Measurements from ENCODE around the gene ATP5MC2. TPM values are rescaled to one million over a fixed set of nuclear protein-coding genes. Genes with fewer than 3 reads are reported as not detected.
A peak's percentile ranks its signal among the peaks of the same experiment; 100 is the strongest.

The ATP5MC2 gene
- total and polyA plus RNA-seq, 10 of the 15 experiments (the other 5 are each of a cell fraction or from before 2014, with no cell fraction given), result 379 to 1,090 (median 525) TPM

DNA sequence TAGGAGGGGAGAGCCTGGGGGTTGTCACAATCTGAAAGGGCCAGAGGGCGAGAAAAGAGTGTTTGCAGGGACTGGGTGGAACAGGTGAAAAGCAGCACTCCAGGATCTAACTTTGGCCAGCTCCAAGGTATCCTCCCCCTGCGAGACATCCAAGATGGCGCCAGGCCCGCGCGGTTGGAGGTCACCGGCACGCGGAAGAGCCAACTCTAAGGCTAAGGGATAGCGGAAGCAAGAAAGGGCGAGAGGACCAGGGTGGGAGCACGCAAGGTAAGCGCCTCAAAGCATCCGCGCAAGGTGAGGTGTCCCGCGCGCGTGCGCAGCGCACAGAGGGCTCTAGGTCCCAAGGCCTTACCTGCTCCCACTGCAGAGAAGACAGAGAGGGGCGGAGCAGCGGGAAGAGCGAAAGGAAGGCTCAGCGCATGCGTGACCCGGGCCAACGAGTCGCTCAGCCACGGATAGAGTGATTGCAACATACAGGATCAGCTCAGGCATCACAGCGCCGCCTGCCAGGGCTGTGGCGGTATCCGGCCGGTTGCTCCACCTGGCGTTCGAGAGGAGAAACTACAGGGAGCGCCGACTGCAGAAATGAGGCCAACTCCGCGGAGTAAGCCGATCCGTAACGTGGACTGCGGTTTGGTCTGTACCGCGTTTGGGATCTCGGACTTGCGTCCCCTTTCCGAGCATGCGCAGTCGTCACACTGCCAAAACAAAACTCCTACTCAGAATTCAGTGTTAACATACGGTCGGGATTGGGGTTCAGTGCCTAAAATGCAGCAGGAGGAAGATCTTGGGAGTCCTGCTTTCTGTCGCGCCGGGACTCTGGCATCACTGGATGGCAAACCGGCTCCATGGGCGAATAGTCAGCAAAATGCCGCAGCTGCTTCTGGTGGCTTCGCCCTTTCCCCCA, at the start of gene ATP5MC2 (continued):
- TF ChIP-seq, protein P1, sequence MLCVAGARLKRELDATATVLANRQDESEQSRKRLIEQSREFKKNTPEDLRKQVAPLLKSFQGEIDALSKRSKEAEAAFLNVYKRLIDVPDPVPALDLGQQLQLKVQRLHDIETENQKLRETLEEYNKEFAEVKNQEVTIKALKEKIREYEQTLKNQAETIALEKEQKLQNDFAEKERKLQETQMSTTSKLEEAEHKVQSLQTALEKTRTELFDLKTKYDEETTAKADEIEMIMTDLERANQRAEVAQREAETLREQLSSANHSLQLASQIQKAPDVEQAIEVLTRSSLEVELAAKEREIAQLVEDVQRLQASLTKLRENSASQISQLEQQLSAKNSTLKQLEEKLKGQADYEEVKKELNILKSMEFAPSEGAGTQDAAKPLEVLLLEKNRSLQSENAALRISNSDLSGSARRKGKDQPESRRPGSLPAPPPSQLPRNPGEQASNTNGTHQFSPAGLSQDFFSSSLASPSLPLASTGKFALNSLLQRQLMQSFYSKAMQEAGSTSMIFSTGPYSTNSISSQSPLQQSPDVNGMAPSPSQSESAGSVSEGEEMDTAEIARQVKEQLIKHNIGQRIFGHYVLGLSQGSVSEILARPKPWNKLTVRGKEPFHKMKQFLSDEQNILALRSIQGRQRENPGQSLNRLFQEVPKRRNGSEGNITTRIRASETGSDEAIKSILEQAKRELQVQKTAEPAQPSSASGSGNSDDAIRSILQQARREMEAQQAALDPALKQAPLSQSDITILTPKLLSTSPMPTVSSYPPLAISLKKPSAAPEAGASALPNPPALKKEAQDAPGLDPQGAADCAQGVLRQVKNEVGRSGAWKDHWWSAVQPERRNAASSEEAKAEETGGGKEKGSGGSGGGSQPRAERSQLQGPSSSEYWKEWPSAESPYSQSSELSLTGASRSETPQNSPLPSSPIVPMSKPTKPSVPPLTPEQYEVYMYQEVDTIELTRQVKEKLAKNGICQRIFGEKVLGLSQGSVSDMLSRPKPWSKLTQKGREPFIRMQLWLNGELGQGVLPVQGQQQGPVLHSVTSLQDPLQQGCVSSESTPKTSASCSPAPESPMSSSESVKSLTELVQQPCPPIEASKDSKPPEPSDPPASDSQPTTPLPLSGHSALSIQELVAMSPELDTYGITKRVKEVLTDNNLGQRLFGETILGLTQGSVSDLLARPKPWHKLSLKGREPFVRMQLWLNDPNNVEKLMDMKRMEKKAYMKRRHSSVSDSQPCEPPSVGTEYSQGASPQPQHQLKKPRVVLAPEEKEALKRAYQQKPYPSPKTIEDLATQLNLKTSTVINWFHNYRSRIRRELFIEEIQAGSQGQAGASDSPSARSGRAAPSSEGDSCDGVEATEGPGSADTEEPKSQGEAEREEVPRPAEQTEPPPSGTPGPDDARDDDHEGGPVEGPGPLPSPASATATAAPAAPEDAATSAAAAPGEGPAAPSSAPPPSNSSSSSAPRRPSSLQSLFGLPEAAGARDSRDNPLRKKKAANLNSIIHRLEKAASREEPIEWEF (IDR thresholded peaks at IDR 0.05; ENCODE audit: insufficient replicate concordance, low read depth, low read length), result no peak
- TF ChIP-seq TAF1 (IDR thresholded peaks at IDR 0.05; ENCODE audit: borderline replicate concordance, low read depth, low read length) (peak; percentile 93; the same call in 1 of the 2 replicates), CREB1 (IDR thresholded peaks at IDR 0.05; ENCODE audit: low read depth) (peak; percentile 80), CREM (IDR thresholded peaks at IDR 0.05; ENCODE audit: low read depth) (peak; percentile 71), FOXK2 (IDR thresholded peaks at IDR 0.05) (peak; percentile 49; the same call in 1 of the 2 replicates), TBL1XR1 (IDR thresholded peaks at IDR 0.05; ENCODE audit: low read depth, low read length) (peak; percentile 53; the same call in 1 of the 2 replicates), SIN3A (IDR thresholded peaks at IDR 0.05; ENCODE audit: low read depth, low read length) (no peak), TCF7 (IDR thresholded peaks at IDR 0.05; ENCODE audit: borderline replicate concordance) (no peak), NR2C1 (IDR thresholded peaks at IDR 0.05) (peak; percentile 85), CHD1 (IDR thresholded peaks at IDR 0.05; ENCODE audit: low read depth, low read length) (no peak), EED (IDR thresholded peaks at IDR 0.05; ENCODE audit: low read depth) (peak; percentile 83), ATF7 (IDR thresholded peaks at IDR 0.05; ENCODE audit: low read depth) (peak; percentile 72), NRF1 (conservative IDR thresholded peaks at IDR 0.05; ENCODE audit: low read depth, low read length) (peak; percentile 94), FOXM1 (IDR thresholded peaks at IDR 0.05; ENCODE audit: low read depth, low read length) (peak; percentile 74; the same call in 1 of the 2 replicates), RFX5 (IDR thresholded peaks at IDR 0.05; ENCODE audit: low read depth, low read length) (peak; percentile 33; the same call in 1 of the 2 replicates), ZNF384 (IDR thresholded peaks at IDR 0.05; ENCODE audit: borderline replicate concordance, low read depth, low read length) (no peak; the same call in 1 of the 2 replicates), NFIC (IDR thresholded peaks at IDR 0.05; ENCODE audit: low read depth, low read length) (no peak), ZBED1 (IDR thresholded peaks at IDR 0.05; ENCODE audit: borderline replicate concordance) (no peak), NR2F1 (conservative IDR thresholded peaks at IDR 0.05) (peak; percentile 92), HCFC1 (IDR thresholded peaks at IDR 0.05; ENCODE audit: low read length) (peak; percentile 65), TCF12 (IDR thresholded peaks at IDR 0.05; ENCODE audit: low read depth, low read length) (no peak)
- TF ChIP-seq, protein P2, sequence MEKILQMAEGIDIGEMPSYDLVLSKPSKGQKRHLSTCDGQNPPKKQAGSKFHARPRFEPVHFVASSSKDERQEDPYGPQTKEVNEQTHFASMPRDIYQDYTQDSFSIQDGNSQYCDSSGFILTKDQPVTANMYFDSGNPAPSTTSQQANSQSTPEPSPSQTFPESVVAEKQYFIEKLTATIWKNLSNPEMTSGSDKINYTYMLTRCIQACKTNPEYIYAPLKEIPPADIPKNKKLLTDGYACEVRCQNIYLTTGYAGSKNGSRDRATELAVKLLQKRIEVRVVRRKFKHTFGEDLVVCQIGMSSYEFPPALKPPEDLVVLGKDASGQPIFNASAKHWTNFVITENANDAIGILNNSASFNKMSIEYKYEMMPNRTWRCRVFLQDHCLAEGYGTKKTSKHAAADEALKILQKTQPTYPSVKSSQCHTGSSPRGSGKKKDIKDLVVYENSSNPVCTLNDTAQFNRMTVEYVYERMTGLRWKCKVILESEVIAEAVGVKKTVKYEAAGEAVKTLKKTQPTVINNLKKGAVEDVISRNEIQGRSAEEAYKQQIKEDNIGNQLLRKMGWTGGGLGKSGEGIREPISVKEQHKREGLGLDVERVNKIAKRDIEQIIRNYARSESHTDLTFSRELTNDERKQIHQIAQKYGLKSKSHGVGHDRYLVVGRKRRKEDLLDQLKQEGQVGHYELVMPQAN (conservative IDR thresholded peaks at IDR 0.05), result peak; percentile 64
